ENCODE data around the gene NFIA. TPM values are rescaled to one million over a fixed set of nuclear protein-coding genes. Genes with fewer than 3 reads are reported as not detected.

NFIA gene
- total and polyA plus RNA-seq, 10 of the 15 experiments (the other 5 are each of a cell fraction or from before 2014, with no cell fraction given): 0.10 to 0.16 TPM; not detected in 8

DNA sequence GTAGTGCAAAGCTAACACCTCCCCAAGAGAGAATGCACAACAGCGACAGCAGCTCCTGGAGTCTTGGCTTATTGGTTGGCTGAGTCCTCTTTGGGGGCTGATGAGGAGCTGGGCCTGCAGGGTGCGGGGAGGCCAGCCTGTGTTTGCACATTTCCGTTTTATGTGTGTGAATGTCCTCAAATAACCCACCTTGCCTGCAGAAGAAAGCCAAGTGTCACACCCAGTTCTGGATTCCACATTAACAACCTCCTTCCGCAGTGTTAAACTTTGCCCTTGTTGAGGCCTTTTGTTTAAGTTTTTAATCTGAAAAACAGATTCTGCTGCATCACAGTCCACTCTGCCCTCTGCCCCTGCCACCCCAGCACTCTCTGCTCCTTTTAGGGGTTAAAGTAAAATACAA lies 368.1 kb downstream of the NFIA start:
- no peak overlapping the region for H3K27ac ChIP-seq (ENCODE audit: control insufficient read depth, insufficient read depth)
- DNase-seq (ENCODE audit: low read depth, low spot score) (no peak), ATAC-seq (no peak), FAIRE-seq (no peak)
- no peak overlapping the region for H2AFZ ChIP-seq (ENCODE audit: control insufficient read depth, low read depth, low read length)
- H3K4me3 ChIP-seq: no peak overlapping the region
- WGBS (ENCODE audit: insufficient coverage, insufficient replicate concordance, low lambda C conversion rate, missing lambda C conversion rate): 45% methylated on average over 4 of the region's 4 CpGs
- no peaks in the 10 kb centered on the region for H3K9me3 ChIP-seq (replicated peaks; ENCODE audit: control insufficient read depth, insufficient read depth, low read length)
- no peaks in the 10 kb centered on the region for H4K20me1 ChIP-seq (ENCODE audit: control insufficient read depth, insufficient read depth)
- TF ChIP-seq, protein P1, sequence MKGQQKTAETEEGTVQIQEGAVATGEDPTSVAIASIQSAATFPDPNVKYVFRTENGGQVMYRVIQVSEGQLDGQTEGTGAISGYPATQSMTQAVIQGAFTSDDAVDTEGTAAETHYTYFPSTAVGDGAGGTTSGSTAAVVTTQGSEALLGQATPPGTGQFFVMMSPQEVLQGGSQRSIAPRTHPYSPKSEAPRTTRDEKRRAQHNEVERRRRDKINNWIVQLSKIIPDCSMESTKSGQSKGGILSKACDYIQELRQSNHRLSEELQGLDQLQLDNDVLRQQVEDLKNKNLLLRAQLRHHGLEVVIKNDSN (IDR thresholded peaks at IDR 0.05; ENCODE audit: borderline replicate concordance, extremely low read length, insufficient read depth, low read depth, low read length): no peak
- H3K4me2 ChIP-seq (ENCODE audit: control insufficient read depth, insufficient read depth): no peak overlapping the region
- ChIA-PET POLR2A (no interaction called here), SMC1A (ENCODE audit: uncharacterized antibody, unreplicated experiment) (no interaction called here), CTCF (interaction anchor here (0.6 to 2.4 kb wide), 3 partner anchors 331 to 1169 kb away, joined by 3 to 14 read pairs (median 5); no protein-coding TSS in a partner anchor), RAD21 (ENCODE audit: unreplicated experiment) (no interaction called here)
- H3K79me2 ChIP-seq (ENCODE audit: control insufficient read depth, insufficient read depth, low read length): no peaks in the 10 kb centered on the region
- in situ Hi-C loops (cut with MboI): loop anchor here (10.0 kb wide), 1 partner anchor 476 kb away; no protein-coding TSS in a partner anchor
- no peaks in the 10 kb centered on the region for H3K36me3 ChIP-seq (ENCODE audit: control insufficient read depth in 2 of 2, insufficient read depth in 2 of 2, low read length in 1 of 2)
- H3K4me1 ChIP-seq (ENCODE audit: control insufficient read depth, insufficient read depth, low read length): no peaks in the 10 kb centered on the region
- BruUV-seq (replicated peaks): no TSS peak
- no peak overlapping the region for H3K9ac ChIP-seq (ENCODE audit: control insufficient read depth, insufficient read depth, low read length)
- no peaks in the 10 kb centered on the region for H3K27me3 ChIP-seq (replicated peaks in 1 of 2; ENCODE audit: control insufficient read depth in 2 of 2, insufficient read depth in 2 of 2, low read length in 1 of 2)
- intact Hi-C loops (cut with micrococcal nuclease; ENCODE audit: unreplicated experiment): loop anchor here (10.0 kb wide), 2 partner anchors 404 to 1476 kb away; no protein-coding TSS in a partner anchor

DNA sequence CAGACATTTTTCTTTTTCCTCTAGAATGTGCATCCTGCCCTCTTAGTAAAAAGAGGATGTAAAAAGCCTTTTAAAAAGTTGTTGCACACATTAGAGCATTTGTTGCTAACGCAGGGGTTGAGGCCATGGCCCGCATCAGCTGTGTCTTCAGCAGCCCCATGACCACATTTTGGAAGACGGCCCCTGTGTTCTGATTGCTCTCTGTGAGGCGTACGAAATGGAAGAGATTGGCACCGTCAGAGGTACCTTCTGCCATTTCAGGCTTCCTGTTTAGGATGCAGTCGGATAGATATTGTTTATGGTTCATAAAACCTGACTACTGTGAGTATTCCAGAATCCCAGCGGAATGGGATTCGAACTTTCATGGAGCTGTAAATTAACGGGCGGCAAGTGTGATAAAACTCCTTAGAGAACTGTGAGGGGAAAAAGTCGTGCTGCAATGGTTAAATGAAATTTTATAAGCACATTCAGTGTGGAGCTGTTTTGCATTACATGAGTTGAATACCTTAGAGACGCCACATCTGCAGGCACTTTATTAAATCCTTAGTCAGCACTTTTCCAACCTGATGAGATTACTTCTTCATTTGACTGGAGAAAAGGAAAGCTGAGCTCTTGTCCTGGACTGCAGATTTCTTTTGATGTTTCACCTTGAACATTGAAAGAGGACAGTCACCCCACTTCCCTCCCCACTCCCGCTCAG lies 368.7 kb downstream of the NFIA start:
- no peak for FAIRE-seq
- DNase-seq (ENCODE audit: low read depth, low spot score): no peak
- H3K4me1 ChIP-seq (ENCODE audit: control insufficient read depth, insufficient read depth, low read length): no peaks in the 10 kb centered on the region
- H4K20me1 ChIP-seq (ENCODE audit: control insufficient read depth, insufficient read depth): no peaks in the 10 kb centered on the region
- no peak for TF ChIP-seq HDAC2 (IDR thresholded peaks at IDR 0.05)
- TF ChIP-seq CHD2 (IDR thresholded peaks at IDR 0.05; ENCODE audit: borderline replicate concordance, low read depth, low read length): no peak
- TF ChIP-seq ETV6 (conservative IDR thresholded peaks at IDR 0.05 in 1 of 2, IDR thresholded peaks at IDR 0.05 in 1 of 2; ENCODE audit: borderline replicate concordance in 1 of 2, low read depth in 1 of 2): no peak
- no peak overlapping the region for H3K4me2 ChIP-seq (ENCODE audit: control insufficient read depth, insufficient read depth)
- ChIA-PET RAD21 (ENCODE audit: unreplicated experiment) (no interaction called here), SMC1A (ENCODE audit: uncharacterized antibody, unreplicated experiment) (interaction anchor here (1.7 to 1.9 kb wide), 2 partner anchors 11 to 472 kb away, joined by 6 to 10 read pairs; no protein-coding TSS in a partner anchor), POLR2A (no interaction called here), CTCF (interaction anchor here (0.6 to 2.4 kb wide), 8 partner anchors 11 to 1480 kb away, joined by 3 to 14 read pairs (median 3); no protein-coding TSS in a partner anchor)
- intact Hi-C loops (cut with micrococcal nuclease; ENCODE audit: unreplicated experiment) (loop anchor here (10.0 kb wide), 2 partner anchors 404 to 1476 kb away; no protein-coding TSS in a partner anchor), in situ Hi-C loops (cut with MboI) (loop anchor here (10.0 kb wide), 1 partner anchor 476 kb away; no protein-coding TSS in a partner anchor)
- H3K4me3 ChIP-seq: no peak overlapping the region
- ATAC-seq: no peak
- 55% methylated on average over 14 of the region's 14 CpGs for WGBS (ENCODE audit: insufficient coverage, insufficient replicate concordance, low lambda C conversion rate, missing lambda C conversion rate)
- no peaks in the 10 kb centered on the region for H3K9me3 ChIP-seq (replicated peaks; ENCODE audit: control insufficient read depth, insufficient read depth, low read length)
- no peaks in the 10 kb centered on the region for H3K79me2 ChIP-seq (ENCODE audit: control insufficient read depth, insufficient read depth, low read length)
- H3K27ac ChIP-seq (ENCODE audit: control insufficient read depth, insufficient read depth): no peak overlapping the region
- no peaks in the 10 kb centered on the region for H3K27me3 ChIP-seq (replicated peaks in 1 of 2; ENCODE audit: control insufficient read depth in 2 of 2, insufficient read depth in 2 of 2, low read length in 1 of 2)
- H2AFZ ChIP-seq (ENCODE audit: control insufficient read depth, low read depth, low read length): no peak overlapping the region
- no peak overlapping the region for H3K9ac ChIP-seq (ENCODE audit: control insufficient read depth, insufficient read depth, low read length)
- BruUV-seq (replicated peaks): no TSS peak
- H3K36me3 ChIP-seq (ENCODE audit: control insufficient read depth in 2 of 2, insufficient read depth in 2 of 2, low read length in 1 of 2): no peaks in the 10 kb centered on the region

Measured in GM12878 (cell line).